ENCODE data around the gene MAML3.

Gene MAML3

GRCh38 chr4:140085881-140086280 lies 68.1 kb downstream of the MAML3 start:
- no peak overlapping the region for H3K4me3 ChIP-seq (replicated peaks; ENCODE audit: low read depth, low read length)
- DNase-seq (ENCODE audit: low read depth): no peak
- TF ChIP-seq CTCF (IDR thresholded peaks at IDR 0.05; ENCODE audit: low read length, missing control alignments): no peak

GRCh38 chr4:140085062-140085622 lies 68.8 kb downstream of the MAML3 start:
- DNase-seq (ENCODE audit: low read depth): no peak
- no peak overlapping the region for H3K4me3 ChIP-seq (replicated peaks; ENCODE audit: low read depth, low read length)
- TF ChIP-seq CTCF (IDR thresholded peaks at IDR 0.05; ENCODE audit: low read length, missing control alignments): no peak

- TF ChIP-seq CTCF (IDR thresholded peaks at IDR 0.05; ENCODE audit: low read length, missing control alignments): no peak
- no peak overlapping the region for H3K4me3 ChIP-seq (replicated peaks; ENCODE audit: low read depth, low read length)
- no peak for DNase-seq (ENCODE audit: low read depth)
Measured at GRCh38 chr4:140084385-140084784, 69.6 kb downstream of the MAML3 start.

GRCh38 chr4:140082391-140082755 lies 71.6 kb downstream of the MAML3 start:
- TF ChIP-seq CTCF (IDR thresholded peaks at IDR 0.05; ENCODE audit: low read length, missing control alignments): no peak
- H3K4me3 ChIP-seq (replicated peaks; ENCODE audit: low read depth, low read length): no peak overlapping the region
- no peak for DNase-seq (ENCODE audit: low read depth)

GRCh38 chr4:140081641-140082390 lies 72.2 kb downstream of the MAML3 start:
- H3K4me3 ChIP-seq (replicated peaks; ENCODE audit: low read depth, low read length): no peak overlapping the region

GRCh38 chr4:140080883-140081282 lies 73.1 kb downstream of the MAML3 start:
- no peak for TF ChIP-seq CTCF (IDR thresholded peaks at IDR 0.05; ENCODE audit: low read length, missing control alignments)
- H3K4me3 ChIP-seq (replicated peaks; ENCODE audit: low read depth, low read length): no peak overlapping the region
- DNase-seq (ENCODE audit: low read depth): no peak

More at GRCh38 chr4:140081641-140082390, 72.2 kb downstream of the MAML3 start:
- DNase-seq (ENCODE audit: low read depth): no peak
- no peak for TF ChIP-seq CTCF (IDR thresholded peaks at IDR 0.05; ENCODE audit: low read length, missing control alignments)

- no peak for DNase-seq (ENCODE audit: low read depth)
- no peak overlapping the region for H3K4me3 ChIP-seq (replicated peaks; ENCODE audit: low read depth, low read length)
- TF ChIP-seq CTCF (IDR thresholded peaks at IDR 0.05; ENCODE audit: low read length, missing control alignments): no peak
Measured at GRCh38 chr4:140078366-140078765, 75.6 kb downstream of the MAML3 start.
